ENCODE data around the gene RBM47. TPM values are rescaled to one million over a fixed set of nuclear protein-coding genes. Genes with fewer than 3 reads are reported as not detected.

Gene RBM47
- total RNA-seq, 1 donor: 6.2 TPM

GRCh38 chr4:40506492-40506891 is 123.2 kb downstream of the RBM47 start:
- no peak for DNase-seq (ENCODE audit: low read depth in 2 of 3, low spot score in 2 of 3)

GRCh38 chr4:40506066-40506465 is 123.6 kb downstream of the RBM47 start:
- no peak for DNase-seq (ENCODE audit: low read depth in 2 of 3, low spot score in 2 of 3)

GRCh38 chr4:40502934-40503333 is 126.7 kb downstream of the RBM47 start:
- no peak for DNase-seq (ENCODE audit: low read depth in 2 of 3, low spot score in 2 of 3)

- DNase-seq (ENCODE audit: low read depth in 2 of 3, low spot score in 2 of 3): no peak
Measured at GRCh38 chr4:40502220-40502619, 127.4 kb downstream of the RBM47 start.

- DNase-seq (ENCODE audit: low read depth in 2 of 3, low spot score in 2 of 3): no peak
Measured at GRCh38 chr4:40500781-40501180, 128.9 kb downstream of the RBM47 start.

- DNase-seq (ENCODE audit: low read depth in 2 of 3, low spot score in 2 of 3): no peak
Measured at GRCh38 chr4:40493160-40493559, 136.5 kb downstream of the RBM47 start.

- DNase-seq (ENCODE audit: low read depth in 2 of 3, low spot score in 2 of 3): no peak
Measured at GRCh38 chr4:40492691-40493090, 137.0 kb downstream of the RBM47 start.

GRCh38 chr4:40490481-40490880 is 139.2 kb downstream of the RBM47 start:
- DNase-seq (ENCODE audit: low read depth in 2 of 3, low spot score in 2 of 3): no peak

- no peak for DNase-seq (ENCODE audit: low read depth in 2 of 3, low spot score in 2 of 3)
Measured at GRCh38 chr4:40489961-40490360, 139.7 kb downstream of the RBM47 start.

- DNase-seq (ENCODE audit: low read depth in 2 of 3, low spot score in 2 of 3): peak in 1 of 3 donors; percentile 9
Measured at GRCh38 chr4:40486534-40486933, 143.1 kb downstream of the RBM47 start.

- no peak for DNase-seq (ENCODE audit: low read depth in 2 of 3, low spot score in 2 of 3)
Measured at GRCh38 chr4:40484346-40485090, 145.1 kb downstream of the RBM47 start.

- no peak for DNase-seq (ENCODE audit: low read depth in 2 of 3, low spot score in 2 of 3)
Measured at GRCh38 chr4:40482985-40483647, 146.5 kb downstream of the RBM47 start.

GRCh38 chr4:40481977-40482376 is 147.7 kb downstream of the RBM47 start:
- no peak for DNase-seq (ENCODE audit: low read depth in 2 of 3, low spot score in 2 of 3)

GRCh38 chr4:40480291-40480690 is 149.4 kb downstream of the RBM47 start:
- DNase-seq (ENCODE audit: low read depth in 2 of 3, low spot score in 2 of 3): no peak

- DNase-seq (ENCODE audit: low read depth in 2 of 3, low spot score in 2 of 3): no peak
Measured at GRCh38 chr4:40479378-40479777, 150.3 kb downstream of the RBM47 start.

- no peak for DNase-seq (ENCODE audit: low read depth in 2 of 3, low spot score in 2 of 3)
Measured at GRCh38 chr4:40475609-40476008, 154.1 kb downstream of the RBM47 start.

GRCh38 chr4:40473578-40474388 is 155.9 kb downstream of the RBM47 start:
- DNase-seq (ENCODE audit: low read depth in 2 of 3, low spot score in 2 of 3): no peak

- no peak for DNase-seq (ENCODE audit: low read depth in 2 of 3, low spot score in 2 of 3)
Measured at GRCh38 chr4:40471923-40472322, 157.7 kb downstream of the RBM47 start.

- DNase-seq (ENCODE audit: low read depth in 2 of 3, low spot score in 2 of 3): no peak
Measured at GRCh38 chr4:40466789-40467188, 162.9 kb downstream of the RBM47 start.

GRCh38 chr4:40462326-40462725 is 167.3 kb downstream of the RBM47 start:
- peak in 2 of 3 donors; percentile 60 to 66 for DNase-seq (ENCODE audit: low read depth in 2 of 3, low spot score in 2 of 3)

- no peak for DNase-seq (ENCODE audit: low read depth in 2 of 3, low spot score in 2 of 3)
Measured at GRCh38 chr4:40461879-40462278, 167.8 kb downstream of the RBM47 start.

Data from hematopoietic multipotent progenitor cell (in vitro differentiated cells).